GM19438 (cell line): ENCODE measurements around the gene KRTAP3-1.
"Not testable (repeated sequence)": the region's sequence is repeated elsewhere in the genome, so short reads cannot be mapped to it uniquely, and the experiment has no call there.

Source experiments
- ATAC-seq: cut with Tn5 transposase; IDR thresholded peaks from one replicate; pipeline ENCODE4 v1.9.1; 2021; ENCODE audit warnings: low read depth; ENCODE audit not compliant: unreplicated experiment

The KRTAP3-1 gene

DNA sequence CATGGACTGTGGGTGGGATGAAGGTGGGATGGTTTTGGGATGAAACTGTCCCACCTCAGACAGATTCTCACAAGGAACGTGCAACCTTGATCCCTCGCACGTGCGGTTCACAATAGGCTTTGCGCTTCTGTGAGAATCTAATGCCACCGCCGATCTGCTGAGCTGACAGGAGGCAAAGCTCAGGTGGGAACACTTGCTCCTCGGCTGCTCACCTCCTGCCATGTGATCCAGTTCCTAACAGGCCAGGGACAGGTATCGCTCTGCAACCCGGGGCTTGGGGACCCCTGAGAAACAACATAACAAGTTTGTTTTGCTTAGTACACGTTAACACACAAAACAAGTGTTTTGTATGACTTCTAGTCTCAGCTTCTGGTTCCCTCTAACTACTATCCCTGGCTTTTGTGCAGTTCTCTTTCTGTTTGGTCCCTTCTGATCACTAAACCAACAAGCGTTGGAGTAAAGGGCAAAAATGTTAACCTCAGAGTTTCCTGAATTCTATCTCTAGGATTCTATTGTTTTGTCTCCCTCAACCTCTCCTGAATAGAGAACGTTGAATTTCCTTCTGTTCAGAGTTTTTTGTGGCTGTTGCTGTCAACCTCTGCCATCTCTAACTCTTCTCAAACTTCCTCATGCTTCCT lies 7.8 kb upstream of the KRTAP3-1 start:
- no peak for ATAC-seq

DNA sequence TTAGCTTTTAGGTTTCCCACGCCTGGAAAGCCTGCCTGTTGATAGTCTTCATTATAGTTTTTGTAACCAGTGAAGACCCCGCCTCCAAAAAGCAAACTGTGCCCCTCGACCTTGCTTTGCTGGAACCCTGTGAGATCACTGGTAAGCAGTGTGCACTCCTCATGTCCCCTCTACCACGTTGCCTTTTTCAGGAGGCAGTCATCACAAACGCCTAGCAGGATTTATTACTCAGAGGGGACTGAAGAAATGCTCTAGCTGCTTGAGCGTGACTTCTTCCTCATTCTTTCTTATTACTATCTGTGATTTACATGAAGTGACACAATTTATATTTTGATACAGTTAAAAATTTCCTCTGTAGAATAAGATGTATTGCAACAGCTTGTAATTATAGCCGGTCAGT lies 6.5 kb upstream of the KRTAP3-1 start:
- ATAC-seq, result no peak

- ATAC-seq, result no peak
Measured at GRCh38 chr17:41013606-41014005, 4.7 kb upstream of the KRTAP3-1 start.

DNA sequence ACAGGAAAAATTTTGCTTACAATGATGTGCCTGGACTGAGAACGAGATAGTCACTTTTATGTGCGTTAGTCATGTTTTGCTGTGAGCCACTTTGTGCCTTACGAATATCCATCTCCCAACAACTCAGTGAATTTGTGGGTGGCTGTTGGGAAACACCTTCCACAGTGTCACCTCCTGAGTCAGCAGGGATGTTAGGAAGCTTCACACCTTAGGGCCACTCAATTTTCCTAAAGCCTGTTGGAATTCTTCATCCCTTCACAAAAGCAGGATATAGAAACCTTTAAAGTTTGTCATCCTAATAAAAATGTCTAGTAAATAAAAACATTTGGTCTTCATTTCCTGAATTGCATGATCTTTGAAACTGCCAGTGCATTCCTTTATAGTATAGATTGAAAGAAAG lies 4.3 kb upstream of the KRTAP3-1 start:
- no peak for ATAC-seq

GRCh38 chr17:41012326-41013120 lies 3.6 kb upstream of the KRTAP3-1 start:
- ATAC-seq, result no peak

- no peak for ATAC-seq
Measured at GRCh38 chr17:41010441-41010840, 1.5 kb upstream of the KRTAP3-1 start.

DNA sequence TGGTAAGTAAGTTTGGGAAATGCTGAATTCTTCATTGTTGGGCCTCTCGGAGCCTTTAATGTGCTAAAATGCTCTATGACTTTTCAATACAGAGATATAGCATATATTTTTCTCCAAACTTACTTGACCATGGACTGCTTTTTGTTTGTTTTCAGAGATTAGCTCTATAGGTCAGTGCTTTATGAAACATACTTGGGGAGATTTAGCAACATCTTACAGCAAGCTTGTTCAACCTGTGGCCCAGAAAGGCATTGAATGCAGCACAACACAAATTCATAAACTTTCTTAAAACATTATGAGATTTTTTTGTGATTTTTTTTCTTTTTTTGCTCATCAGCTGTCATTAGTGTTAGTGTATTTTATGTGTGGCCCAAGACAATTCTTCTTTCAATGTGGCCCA lies 1.0 kb upstream of the KRTAP3-1 start:
- ATAC-seq, result no peak

- ATAC-seq, result no peak
Measured at GRCh38 chr17:41009301-41009760, 403 bp upstream of the KRTAP3-1 start.

GRCh38 chr17:41004397-41004796 lies 4.5 kb downstream of the KRTAP3-1 start:
- ATAC-seq, result no peak

- no peak for ATAC-seq
Measured at GRCh38 chr17:41003926-41004325, 5.0 kb downstream of the KRTAP3-1 start.

DNA sequence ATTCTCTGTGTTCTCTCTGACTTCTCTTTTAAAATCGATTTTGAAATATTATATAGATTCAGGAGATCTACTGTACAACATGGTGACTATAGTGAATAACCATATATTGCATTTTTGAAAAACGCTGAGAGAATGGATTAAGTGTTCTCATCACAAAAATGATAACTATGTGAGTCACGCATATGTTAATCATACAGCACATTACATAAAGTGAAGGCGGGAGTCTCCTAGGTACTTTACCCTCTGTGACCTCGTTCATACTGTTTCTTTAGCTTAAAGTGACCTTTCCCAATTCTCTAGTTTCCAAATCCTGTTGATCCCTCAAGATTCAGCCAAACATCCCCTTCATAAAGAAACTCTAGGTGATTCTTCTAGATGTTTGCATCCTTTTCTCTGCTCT lies 6.1 kb downstream of the KRTAP3-1 start:
- no peak for ATAC-seq

DNA sequence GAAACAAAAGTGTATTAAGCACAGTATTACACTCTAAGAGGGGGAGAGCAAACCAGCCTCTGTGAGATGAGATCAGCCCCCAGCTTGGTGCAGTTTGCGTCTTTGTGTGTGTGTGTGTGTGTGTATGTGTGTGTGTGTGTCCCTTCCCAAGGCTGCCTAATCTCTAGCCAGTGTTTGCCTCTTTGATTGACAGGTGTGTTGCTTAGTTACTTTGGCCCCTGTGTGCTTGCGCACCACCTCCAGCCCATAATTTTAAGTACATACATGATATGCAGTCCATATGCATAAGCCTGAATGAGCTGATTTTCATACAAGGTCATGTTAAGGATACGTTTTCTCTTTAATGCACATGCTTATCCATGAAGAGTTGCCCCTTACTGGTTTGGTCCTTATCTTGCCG lies 7.1 kb downstream of the KRTAP3-1 start:
- ATAC-seq, result no peak

GRCh38 chr17:40999563-40999962 lies 9.4 kb downstream of the KRTAP3-1 start, which contains the start of gene KRTAP3-2:
Gene KRTAP3-2, minus strand, starts transcription at chr17:40999906. Its CDS starts 53 bp downstream, at chr17:40999853.
- ATAC-seq, result not testable (repeated sequence)

DNA sequence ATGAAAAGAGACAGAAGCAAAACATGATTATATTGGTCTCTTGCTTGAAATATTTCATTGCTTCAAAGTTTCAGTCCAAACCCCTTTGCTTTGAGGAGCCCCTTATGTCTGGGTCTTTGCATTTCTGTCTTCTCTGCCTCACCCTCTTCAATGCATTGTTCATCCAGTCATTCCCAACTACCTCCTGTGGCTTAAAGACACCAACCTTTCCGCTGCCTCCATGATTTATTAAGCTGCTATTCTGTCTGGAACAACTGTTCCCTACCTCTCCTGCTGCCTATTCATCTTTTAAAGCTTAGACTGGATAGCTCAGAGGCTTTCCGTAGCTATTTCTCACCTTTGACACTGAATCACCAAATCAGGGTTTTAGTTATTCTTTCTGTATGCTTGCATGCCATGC lies 11.6 kb downstream of the KRTAP3-1 start:
- ATAC-seq, result no peak

- no peak for ATAC-seq
Measured at GRCh38 chr17:40996829-40997228, 12.1 kb downstream of the KRTAP3-1 start.

- no peak for ATAC-seq
Measured at GRCh38 chr17:40995116-40995515, 13.8 kb downstream of the KRTAP3-1 start.

GRCh38 chr17:40993839-40994238 lies 15.1 kb downstream of the KRTAP3-1 start, which contains the start of gene KRTAP3-3:
Gene KRTAP3-3, minus strand, starts transcription at chr17:40994164. Its CDS starts 67 bp downstream, at chr17:40994097.
- ATAC-seq, result no peak

- ATAC-seq, result no peak
Measured at GRCh38 chr17:40993084-40993483, 15.8 kb downstream of the KRTAP3-1 start.

GRCh38 chr17:40992666-40993065 lies 16.3 kb downstream of the KRTAP3-1 start:
- no peak for ATAC-seq

- no peak for ATAC-seq
Measured at GRCh38 chr17:40986920-40987319, 22.0 kb downstream of the KRTAP3-1 start.

- ATAC-seq, result no peak
Measured at GRCh38 chr17:40984226-40984625, 24.7 kb downstream of the KRTAP3-1 start, which contains the start of gene KRT40. Gene KRT40, minus strand, starts transcription at chr17:40984326. Its CDS starts 53 bp downstream, at chr17:40984273.

DNA sequence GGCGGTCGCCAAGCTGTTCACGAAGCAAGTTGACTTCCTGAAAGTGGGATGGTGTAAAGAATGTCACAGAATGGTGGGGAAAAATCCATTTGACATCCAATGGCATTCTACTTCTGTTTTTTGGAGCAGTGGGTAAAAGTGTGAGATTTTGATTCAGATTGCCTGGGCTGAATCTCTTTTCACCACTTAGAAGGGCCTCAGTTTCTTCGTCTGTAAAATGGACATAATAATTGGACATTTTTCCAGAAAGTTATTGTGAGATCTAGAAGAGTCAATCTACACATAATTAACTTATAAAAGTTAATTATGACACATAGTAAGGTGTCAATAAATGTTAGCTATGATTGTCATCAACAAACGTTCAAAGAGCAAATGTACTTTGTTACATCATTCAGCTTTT lies 27.8 kb downstream of the KRTAP3-1 start:
- ATAC-seq, result no peak
